Measurements from ENCODE around the gene GUCY2C. TPM values are rescaled to one million over a fixed set of nuclear protein-coding genes. Genes with fewer than 3 reads are reported as not detected.

GUCY2C gene
- total RNA-seq, 4 donors from 2014 or later = 0.11 to 0.47 TPM; not detected in 2

DNA sequence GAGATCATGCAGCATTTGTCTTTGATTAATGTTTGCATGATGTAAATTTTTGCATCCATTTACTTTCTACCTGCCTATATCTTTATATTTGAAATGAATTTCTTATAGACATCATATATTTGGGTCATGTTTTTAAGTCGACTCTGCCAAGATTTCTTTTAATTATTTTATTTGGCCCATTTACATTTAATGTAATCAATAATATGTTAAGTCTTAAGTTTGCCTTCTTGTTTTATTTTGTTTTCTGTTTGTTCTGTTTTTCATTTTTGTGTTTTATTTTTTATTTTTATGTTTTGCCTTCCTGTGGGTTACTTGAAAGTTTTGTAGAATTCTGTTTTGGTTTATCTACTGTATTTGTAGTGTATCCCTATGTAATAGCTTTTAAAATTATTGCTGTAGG is 33.2 kb upstream of the GUCY2C start:
- 100% methylated on average over 1 of the region's 1 CpG for WGBS
- Histone ChIP-seq H3K9me3 (peaks cover 21% of the 10 kb centered on the region), H3K4me1 (no peaks in the 10 kb centered on the region), H3K27me3 (no peaks in the 10 kb centered on the region), H3K36me3 (no peaks in the 10 kb centered on the region), H3K4me3 (no peak overlapping the region), H3K27ac (no peak overlapping the region)
- no peak for DNase-seq (ENCODE audit: low spot score in 2 of 2)
- TF ChIP-seq, protein P1, sequence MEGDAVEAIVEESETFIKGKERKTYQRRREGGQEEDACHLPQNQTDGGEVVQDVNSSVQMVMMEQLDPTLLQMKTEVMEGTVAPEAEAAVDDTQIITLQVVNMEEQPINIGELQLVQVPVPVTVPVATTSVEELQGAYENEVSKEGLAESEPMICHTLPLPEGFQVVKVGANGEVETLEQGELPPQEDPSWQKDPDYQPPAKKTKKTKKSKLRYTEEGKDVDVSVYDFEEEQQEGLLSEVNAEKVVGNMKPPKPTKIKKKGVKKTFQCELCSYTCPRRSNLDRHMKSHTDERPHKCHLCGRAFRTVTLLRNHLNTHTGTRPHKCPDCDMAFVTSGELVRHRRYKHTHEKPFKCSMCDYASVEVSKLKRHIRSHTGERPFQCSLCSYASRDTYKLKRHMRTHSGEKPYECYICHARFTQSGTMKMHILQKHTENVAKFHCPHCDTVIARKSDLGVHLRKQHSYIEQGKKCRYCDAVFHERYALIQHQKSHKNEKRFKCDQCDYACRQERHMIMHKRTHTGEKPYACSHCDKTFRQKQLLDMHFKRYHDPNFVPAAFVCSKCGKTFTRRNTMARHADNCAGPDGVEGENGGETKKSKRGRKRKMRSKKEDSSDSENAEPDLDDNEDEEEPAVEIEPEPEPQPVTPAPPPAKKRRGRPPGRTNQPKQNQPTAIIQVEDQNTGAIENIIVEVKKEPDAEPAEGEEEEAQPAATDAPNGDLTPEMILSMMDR (IDR thresholded peaks at IDR 0.05) = no peak
- no peak for TF ChIP-seq POLR2A (IDR thresholded peaks at IDR 0.05)
- no peak for TF ChIP-seq POLR2AphosphoS5 (IDR thresholded peaks at IDR 0.05)
- TF ChIP-seq EP300 (IDR thresholded peaks at IDR 0.05) = no peak

DNA sequence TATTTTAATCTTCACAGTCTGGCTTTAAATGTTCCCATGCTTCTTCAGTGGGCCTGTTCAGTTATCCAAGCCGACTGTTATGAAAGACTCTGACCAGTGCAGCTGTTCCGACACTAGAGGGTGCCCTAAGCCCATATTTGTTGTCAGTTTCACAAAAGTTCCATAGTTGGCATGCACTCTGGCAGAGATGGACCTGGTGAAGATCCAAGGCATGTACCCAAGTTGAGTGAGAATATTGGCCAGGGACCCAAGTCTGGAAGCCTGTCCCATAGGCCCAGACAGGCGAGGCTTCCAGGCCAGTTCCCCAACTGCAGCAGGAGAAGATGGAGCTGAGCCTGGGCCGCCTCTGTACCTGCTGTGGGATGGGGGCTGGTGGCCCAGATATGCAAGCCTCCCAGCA is 27.4 kb upstream of the GUCY2C start:
- Histone ChIP-seq H3K4me1 (no peaks in the 10 kb centered on the region), H3K4me3 (no peak overlapping the region), H3K9me3 (peaks cover 6% of the 10 kb centered on the region), H3K27ac (no peak overlapping the region), H3K36me3 (no peaks in the 10 kb centered on the region), H3K27me3 (no peaks in the 10 kb centered on the region)
- 67% methylated on average over 3 of the region's 4 CpGs for WGBS
- no peak for DNase-seq (ENCODE audit: low spot score in 2 of 2)
- TF ChIP-seq, protein P1 (IDR thresholded peaks at IDR 0.05) = peak in 1 of 2 donors; percentile 26
- TF ChIP-seq POLR2A (IDR thresholded peaks at IDR 0.05) = no peak
- no peak for TF ChIP-seq EP300 (IDR thresholded peaks at IDR 0.05)
- no peak for TF ChIP-seq POLR2AphosphoS5 (IDR thresholded peaks at IDR 0.05)

- WGBS = 51% methylated on average over 1 of the region's 1 CpG
- H3K9me3 ChIP-seq = no peaks in the 10 kb centered on the region
These were observed 20.5 kb upstream of the GUCY2C start for GRCh38 chr12:14716848-14717444.

DNA sequence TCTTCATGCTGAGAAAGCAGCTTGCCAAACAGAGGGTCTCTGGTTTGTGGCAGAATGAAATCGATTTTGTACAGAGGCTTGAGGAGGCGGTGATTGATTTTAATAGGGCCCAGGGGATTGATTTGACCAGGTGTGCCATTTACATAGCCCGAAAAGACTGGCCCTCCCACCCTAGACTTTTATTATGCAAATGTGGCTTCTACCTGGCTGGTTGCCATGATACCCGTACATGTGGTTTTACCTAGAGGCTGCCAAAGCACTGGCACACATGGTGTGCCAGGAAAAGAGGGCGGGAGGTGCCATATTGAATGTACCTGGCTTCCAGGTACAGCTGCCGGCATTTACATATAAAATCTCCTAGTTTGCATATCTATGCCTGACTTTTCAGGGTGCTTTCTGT is 18.0 kb upstream of the GUCY2C start:
- Histone ChIP-seq H3K27ac (no peak overlapping the region), H3K9me3 (no peaks in the 10 kb centered on the region), H3K4me1 (peaks cover 3% of the 10 kb centered on the region), H3K27me3 (no peaks in the 10 kb centered on the region), H3K36me3 (no peaks in the 10 kb centered on the region), H3K4me3 (no peak overlapping the region)
- TF ChIP-seq POLR2A (IDR thresholded peaks at IDR 0.05) (no peak), POLR2AphosphoS5 (IDR thresholded peaks at IDR 0.05) (no peak), EP300 (IDR thresholded peaks at IDR 0.05) (no peak)
- TF ChIP-seq, protein P1 (IDR thresholded peaks at IDR 0.05) = no peak
- WGBS = 49% methylated on average over 6 of the region's 6 CpGs
- no peak for DNase-seq (ENCODE audit: low spot score in 2 of 2)

More at GRCh38 chr12:14716848-14717444, 20.5 kb upstream of the GUCY2C start:
- TF ChIP-seq, protein P1 (IDR thresholded peaks at IDR 0.05) = peak; percentile 18 to 29
- no peak for TF ChIP-seq EP300 (IDR thresholded peaks at IDR 0.05)
- TF ChIP-seq POLR2A (IDR thresholded peaks at IDR 0.05) = no peak
- TF ChIP-seq POLR2AphosphoS5 (IDR thresholded peaks at IDR 0.05) = no peak
- Histone ChIP-seq H3K4me3 (no peak overlapping the region), H3K4me1 (no peaks in the 10 kb centered on the region), H3K27ac (no peak overlapping the region), H3K36me3 (no peaks in the 10 kb centered on the region), H3K27me3 (no peaks in the 10 kb centered on the region)
- DNase-seq (ENCODE audit: low spot score in 2 of 2) = no peak

DNA sequence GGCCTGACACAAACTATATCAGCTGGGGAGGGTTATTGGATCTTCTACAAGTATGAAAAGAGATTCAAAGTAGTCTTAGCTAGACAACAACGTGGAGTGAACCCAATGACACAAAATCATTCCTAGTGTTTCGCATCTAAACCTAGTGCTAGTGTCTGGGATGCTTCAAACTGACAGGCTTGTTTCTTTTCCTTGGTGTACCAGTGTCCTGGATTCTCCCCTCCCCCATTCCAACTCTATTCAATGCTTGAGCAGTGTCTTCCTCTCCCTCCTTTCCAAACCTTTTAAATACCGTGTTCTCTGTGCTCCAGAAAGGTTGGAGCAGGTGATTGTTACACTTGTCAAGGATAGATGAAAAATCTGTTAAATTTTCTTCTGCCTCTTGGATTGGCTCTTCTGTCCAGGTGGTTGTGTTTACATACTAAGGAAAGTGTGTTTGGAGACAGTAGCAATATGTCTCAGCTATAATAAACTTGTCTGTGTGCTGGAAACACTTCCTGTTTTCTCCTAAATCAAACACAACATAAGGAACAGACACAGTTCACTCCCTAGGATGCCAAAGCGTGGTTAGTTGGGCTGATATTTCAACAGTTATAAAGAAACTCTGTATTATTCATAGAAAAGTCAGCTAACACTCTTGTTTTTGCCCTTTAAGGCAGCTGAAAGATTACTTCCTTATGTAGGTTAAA is 14.4 kb upstream of the GUCY2C start:
- TF ChIP-seq, protein P1 (IDR thresholded peaks at IDR 0.05) = no peak
- no peak for TF ChIP-seq EP300 (IDR thresholded peaks at IDR 0.05)
- no peak for TF ChIP-seq POLR2A (IDR thresholded peaks at IDR 0.05)
- TF ChIP-seq POLR2AphosphoS5 (IDR thresholded peaks at IDR 0.05) = no peak
- no peak overlapping the region for H3K4me3 ChIP-seq
- H3K27me3 ChIP-seq = no peaks in the 10 kb centered on the region
- H3K36me3 ChIP-seq = no peaks in the 10 kb centered on the region
- 46% methylated on average over 4 of the region's 4 CpGs for WGBS
- no peak for DNase-seq (ENCODE audit: low spot score in 2 of 2)
- peaks cover 3% of the 10 kb centered on the region for H3K4me1 ChIP-seq
- H3K27ac ChIP-seq = no peak overlapping the region
- H3K9me3 ChIP-seq = no peaks in the 10 kb centered on the region

Data from suprapubic skin (tissue), 4 donors.